OCI-LY1 (cell line): ENCODE results near the gene TTC27.

ENCODE experiments used
- EZH2 ChIP-seq: fragments of 200-600 bp; sonication (generic), shearing (Covaris generic); IDR thresholded peaks from 2 replicates; pipeline ENCODE4 v1.8.0; 2017; ENCODE audit warnings: borderline replicate concordance, mixed run types, mild to moderate bottlenecking, antibody characterized with exemption, low read length, moderate library complexity, mixed read lengths
- TF ChIP-seq, protein P1 (sequence below): fragments of 200-600 bp; sonication (generic), shearing (Covaris generic); IDR thresholded peaks from 2 replicates; pipeline ENCODE4 v1.5.1; 2017; ENCODE audit warnings: mild to moderate bottlenecking, antibody characterized with exemption, low read length, moderate library complexity, mixed read lengths

DNA sequence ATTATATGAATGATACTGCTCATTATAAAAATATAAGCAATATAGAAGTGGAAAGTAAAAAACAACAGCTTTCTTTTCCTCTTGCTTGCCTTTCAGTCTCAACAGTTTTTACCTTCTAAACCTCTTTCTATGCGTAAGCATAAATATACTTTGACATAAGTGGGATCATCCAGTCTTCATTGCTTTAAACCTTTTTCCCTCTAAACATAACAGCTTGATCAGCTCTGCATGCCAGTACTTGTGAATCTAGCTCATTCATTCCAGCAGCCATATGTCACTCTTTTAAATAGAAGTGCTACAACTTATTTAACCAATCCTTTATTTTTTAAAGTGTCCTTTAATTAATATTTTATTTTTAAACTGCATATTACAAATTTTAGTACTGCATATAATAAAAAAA, 88.1 kb downstream of the TTC27 start:
- TF ChIP-seq, protein P1, sequence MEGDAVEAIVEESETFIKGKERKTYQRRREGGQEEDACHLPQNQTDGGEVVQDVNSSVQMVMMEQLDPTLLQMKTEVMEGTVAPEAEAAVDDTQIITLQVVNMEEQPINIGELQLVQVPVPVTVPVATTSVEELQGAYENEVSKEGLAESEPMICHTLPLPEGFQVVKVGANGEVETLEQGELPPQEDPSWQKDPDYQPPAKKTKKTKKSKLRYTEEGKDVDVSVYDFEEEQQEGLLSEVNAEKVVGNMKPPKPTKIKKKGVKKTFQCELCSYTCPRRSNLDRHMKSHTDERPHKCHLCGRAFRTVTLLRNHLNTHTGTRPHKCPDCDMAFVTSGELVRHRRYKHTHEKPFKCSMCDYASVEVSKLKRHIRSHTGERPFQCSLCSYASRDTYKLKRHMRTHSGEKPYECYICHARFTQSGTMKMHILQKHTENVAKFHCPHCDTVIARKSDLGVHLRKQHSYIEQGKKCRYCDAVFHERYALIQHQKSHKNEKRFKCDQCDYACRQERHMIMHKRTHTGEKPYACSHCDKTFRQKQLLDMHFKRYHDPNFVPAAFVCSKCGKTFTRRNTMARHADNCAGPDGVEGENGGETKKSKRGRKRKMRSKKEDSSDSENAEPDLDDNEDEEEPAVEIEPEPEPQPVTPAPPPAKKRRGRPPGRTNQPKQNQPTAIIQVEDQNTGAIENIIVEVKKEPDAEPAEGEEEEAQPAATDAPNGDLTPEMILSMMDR = no peak
- no peak for TF ChIP-seq EZH2
